Medulla oblongata (tissue), 1 donor: ENCODE results near the gene CSNK1D.
"Not testable (repeated sequence)": the region's sequence is repeated elsewhere in the genome, so short reads cannot be mapped to it uniquely, and the experiment has no call there.

Source experiments
- DNase-seq: peaks from one replicate; pipeline ENCODE4 v3.0.0-alpha.2; 2015; ENCODE audit errors: extremely low spot score

Gene CSNK1D

GRCh38 chr17:82193050-82193449 is 80.5 kb downstream of the CSNK1D start:
- DNase-seq, result not testable (repeated sequence)
